HepG2 (cell line): ENCODE data around the gene ATM. TPM values are rescaled to one million over a fixed set of nuclear protein-coding genes. Genes with fewer than 3 reads are reported as not detected.
A peak's percentile ranks its signal among the peaks of the same experiment; 100 is the strongest.

Experiments used
- ATAC-seq: fragments of 200-7000 bp; cut with Tn5 transposase; 3 replicates; pipeline ENCODE4 v1.9.1; 2020; ENCODE audit warnings: mild to moderate bottlenecking, moderate library complexity
- BruUV-seq: library from RNA; stranded (reverse); fragments of 400-500 nt; replicated peaks from 2 replicates; lab custom pipeline; 2021; lab: Mats Ljungman, UMichigan
- CTCF ChIA-PET: fragments of 300-600 bp; formaldehyde crosslinking; extraction: SDS; loops from one replicate; lab custom pipeline; 2021; ENCODE audit warnings: low total read pairs, inconsistent platforms, low intra/inter-chr PET ratio; lab: Yijun Ruan, JAX
- POLR2A ChIA-PET: fragments of 350-600 bp; sonication (Branson Sonifier 250); formaldehyde crosslinking; loops from one replicate; lab custom pipeline; 2020; ENCODE audit warnings: antibody characterized with exemption, inconsistent platforms; lab: Yijun Ruan, JAX
- DNase-seq: peaks from one replicate; pipeline ENCODE4 v3.0.0-alpha.2; 2015; ENCODE audit warnings: low spot score
- FAIRE-seq: peaks from 3 replicates; lab custom pipeline; 2011; peaks lifted over from hg19 to GRCh38; lab: Jason Lieb, UNC
- H2AFZ ChIP-seq: one replicate; pipeline ENCODE4 v1.6.1; 2011; ENCODE audit warnings: low read length, inconsistent platforms
- H3K27ac ChIP-seq: fragments of 300-600 bp; 3 replicates; pipeline ENCODE4 v1.8.0; 2011; ENCODE audit warnings: mixed run types, mild to moderate bottlenecking, mixed read lengths, low read length, inconsistent platforms; ENCODE audit not compliant: insufficient read depth; ENCODE audit errors: extremely low read length
- H3K27me3 ChIP-seq, 2 experiments: fragments of 200-600 bp in 1 of 2; 2 replicates in 1 of 2; 3 replicates in 1 of 2; pipeline versions ENCODE4 v1.6.0 to v1.8.0; 2011; ENCODE audit warnings: low read length in 2 of 2, mild to moderate bottlenecking in 2 of 2, moderate library complexity in 2 of 2, inconsistent platforms in 1 of 2; ENCODE audit not compliant: insufficient read depth in 2 of 2, control insufficient read depth in 1 of 2
- H3K36me3 ChIP-seq, 2 experiments: fragments of 200-600 bp in 1 of 2; replicated peaks in 1 of 2; 2 replicates in 1 of 2; 3 replicates in 1 of 2; pipeline versions ENCODE4 v1.5.1 to v1.8.0; 2011; ENCODE audit warnings: low read length in 2 of 2, inconsistent platforms in 1 of 2; ENCODE audit not compliant: insufficient read depth in 2 of 2, control insufficient read depth in 1 of 2
- H3K4me1 ChIP-seq: 2 replicates; pipeline ENCODE4 v1.5.1; 2012; ENCODE audit warnings: low read length, inconsistent platforms; ENCODE audit not compliant: insufficient read depth
- H3K4me2 ChIP-seq: 2 replicates; pipeline ENCODE4 v1.6.0; 2011; ENCODE audit warnings: low read depth, low read length, inconsistent platforms
- H3K4me3 ChIP-seq, 3 experiments: fragments of 200-600 bp in 1 of 3; sonication (generic), shearing (Covaris generic) in 1 of 3; replicated peaks in 1 of 3; 2 replicates each; pipeline ENCODE4 v1.5.1; 2011 to 2016; ENCODE audit warnings: low read length in 3 of 3, inconsistent platforms in 2 of 3, low read depth in 2 of 3, mild to moderate bottlenecking in 2 of 3, control low read depth in 1 of 3, mixed read lengths in 1 of 3; ENCODE audit not compliant: insufficient read depth in 1 of 3
- H3K79me2 ChIP-seq: one replicate; pipeline ENCODE4 v1.6.1; 2011; ENCODE audit warnings: low read length, inconsistent platforms; ENCODE audit not compliant: insufficient read depth
- H3K9ac ChIP-seq: 2 replicates; pipeline ENCODE4 v1.6.0; 2011; ENCODE audit warnings: mild to moderate bottlenecking, low read depth, low read length, inconsistent platforms; ENCODE audit not compliant: insufficient read depth
- H3K9me3 ChIP-seq: 2 replicates; pipeline ENCODE4 v1.5.1; 2012; ENCODE audit warnings: mild to moderate bottlenecking, low read length
- H4K20me1 ChIP-seq: 2 replicates; pipeline ENCODE4 v1.6.0; 2011; ENCODE audit warnings: inconsistent platforms, mild to moderate bottlenecking, low read length, moderate library complexity; ENCODE audit not compliant: insufficient read depth
- ARID2 ChIP-seq: sonication (generic); formaldehyde crosslinking; IDR thresholded peaks from 2 replicates; pipeline ENCODE4 v1.8.1; 2022; ENCODE audit warnings: mild to moderate bottlenecking, missing genetic modification reagents, borderline replicate concordance
- CEBPB ChIP-seq: IDR thresholded peaks from 2 replicates; pipeline ENCODE4 v1.6.1; 2011; ENCODE audit warnings: low read depth, low read length, improper control_type of control experiment, borderline replicate concordance
- GFI1 ChIP-seq: sonication (generic); formaldehyde crosslinking; IDR thresholded peaks from 2 replicates; pipeline ENCODE4 v1.5.0; 2020; ENCODE audit warnings: missing genetic modification reagents, mild to moderate bottlenecking, borderline replicate concordance
- HNF4A ChIP-seq: sonication (generic); formaldehyde crosslinking; IDR thresholded peaks from 2 replicates; pipeline ENCODE4 v1.4.0; 2020; ENCODE audit warnings: missing genetic modification reagents
- NR2F1 ChIP-seq, 2 experiments: fragments of 450-650 bp in 1 of 2; formaldehyde crosslinking in 1 of 2; IDR thresholded peaks; 2 replicates each; pipeline versions ENCODE4 v1.5.0 to v1.6.1; 2016 to 2020; ENCODE audit warnings: mild to moderate bottlenecking in 1 of 2, missing compliant biosample characterization in 1 of 2, missing genetic modification reagents in 1 of 2, moderate library complexity in 1 of 2
- TRIM24 ChIP-seq: sonication (generic); formaldehyde crosslinking; IDR thresholded peaks from 2 replicates; pipeline ENCODE4 v1.8.0; 2022; ENCODE audit warnings: mild to moderate bottlenecking, missing genetic modification reagents
- ZBTB20 ChIP-seq: sonication (generic); formaldehyde crosslinking; IDR thresholded peaks from 2 replicates; pipeline ENCODE4 v1.8.1; 2023; ENCODE audit warnings: missing genetic modification reagents, low read depth, mild to moderate bottlenecking, borderline replicate concordance
- ZBTB21 ChIP-seq: sonication (generic); formaldehyde crosslinking; IDR thresholded peaks from 2 replicates; pipeline ENCODE4 v1.4.0; 2020; ENCODE audit warnings: missing genetic modification reagents
- ZFP41 ChIP-seq: sonication (generic); formaldehyde crosslinking; IDR thresholded peaks from 2 replicates; pipeline ENCODE4 v1.4.0; 2020; ENCODE audit warnings: mild to moderate bottlenecking, missing genetic modification reagents, borderline replicate concordance
- ZNF121 ChIP-seq: sonication (generic); formaldehyde crosslinking; IDR thresholded peaks from 2 replicates; pipeline ENCODE4 v1.5.0; 2020; ENCODE audit warnings: mild to moderate bottlenecking, missing genetic modification reagents
- ZNF552 ChIP-seq: sonication (generic); formaldehyde crosslinking; IDR thresholded peaks from 2 replicates; pipeline ENCODE4 v1.9.0; 2022; ENCODE audit warnings: missing genetic modification reagents, mild to moderate bottlenecking, borderline replicate concordance
- in situ Hi-C: cut with HindIII; loops from 2 replicates; pipeline ENCODE4 v1.10.0; 2017; ENCODE audit warnings: low pct_unique_long_range_greater_than_20kb; ENCODE audit not compliant: extremely low pct_ligation_motif_present
- intact Hi-C: fragments of 100-400 bp; cut with micrococcal nuclease; formaldehyde crosslinking; loops from one replicate; pipeline ENCODE4 v1.10.0; 2022; ENCODE audit not compliant: unreplicated experiment
- polyA plus RNA-seq, 8 experiments: library from polyadenylated mRNA; depleted of rRNA in 3 of 8; stranded (reverse) in 7 of 8; unstranded in 1 of 8; fragments of >200 nt; fragmentation: Illumina TruSeq in 4 of 8; extraction: Trizol in 4 of 8; gene quantifications; 2 replicates each; pipeline versions ENCODE4 v1.2.1 to v1.2.3, GENCODE V29; 2011 to 2016; ENCODE audit warnings: low read depth in 4 of 8, missing spikeins in 1 of 8, mixed read lengths in 1 of 8; ENCODE audit not compliant: insufficient read depth in 1 of 8
- total RNA-seq, 5 experiments: library from RNA; depleted of rRNA; stranded (reverse); fragments of >200 nt; fragmentation: Illumina TruSeq; extraction: Trizol; gene quantifications; 2 replicates each; pipeline ENCODE4 v1.2.3, GENCODE V29; 2016; ENCODE audit warnings: low read depth in 1 of 5
- TF ChIP-seq, protein P1 (sequence below): sonication (generic); IDR thresholded peaks from 2 replicates; pipeline ENCODE4 v1.6.1; 2016; ENCODE audit warnings: low read depth, borderline replicate concordance
- TF ChIP-seq, protein P2 (sequence below): sonication (generic); formaldehyde crosslinking; IDR thresholded peaks from 2 replicates; pipeline ENCODE4 v1.5.0; 2020; ENCODE audit warnings: mild to moderate bottlenecking, missing genetic modification reagents, moderate library complexity
- TF ChIP-seq, protein P3 (sequence below): sonication (generic); formaldehyde crosslinking; IDR thresholded peaks from 2 replicates; pipeline ENCODE4 v1.4.0; 2020; ENCODE audit warnings: missing genetic modification reagents
- TF ChIP-seq, protein P4 (sequence below): sonication (generic); formaldehyde crosslinking; IDR thresholded peaks from 2 replicates; pipeline ENCODE4 v1.5.0; 2020; ENCODE audit warnings: mild to moderate bottlenecking, missing genetic modification reagents
- TF ChIP-seq, protein P5 (sequence below): sonication (generic); formaldehyde crosslinking; conservative IDR thresholded peaks from 2 replicates; pipeline ENCODE4 v1.4.0; 2020; ENCODE audit warnings: missing genetic modification reagents

Gene ATM
- total and polyA plus RNA-seq, 2 of the 13 experiments (the other 11 are each of a cell fraction or from before 2014, with no cell fraction given): 40.0 to 71.6 TPM

DNA sequence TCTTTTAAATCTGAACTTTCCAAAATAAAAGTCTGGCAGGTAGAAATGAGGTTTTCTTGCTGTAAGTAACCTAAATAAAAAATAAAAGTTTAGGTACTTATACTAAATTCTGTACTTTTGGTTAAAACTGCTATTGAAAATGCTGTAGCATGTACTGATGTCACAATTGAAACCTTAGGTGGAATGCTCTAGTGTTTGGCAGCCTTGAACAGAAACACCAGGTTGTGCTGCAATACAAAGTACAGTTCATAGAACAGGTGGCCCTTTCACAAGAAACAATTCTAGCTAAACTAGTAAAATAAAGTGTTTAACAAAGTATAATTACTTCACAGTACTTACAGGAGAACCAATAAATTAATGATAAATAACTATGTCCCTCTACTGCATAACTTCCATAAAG, 25.5 kb upstream of the ATM start:
- Histone ChIP-seq H2AFZ (no peak overlapping the region), H3K27me3 (no peaks in the 10 kb centered on the region), H3K9me3 (no peaks in the 10 kb centered on the region), H3K4me1 (peaks cover 11% of the 10 kb centered on the region), H3K4me3 (no peak overlapping the region), H3K36me3 (peaks cover 6 to 36% of the 10 kb centered on the region in 2 experiments), H3K27ac (no peak overlapping the region), H4K20me1 (no peaks in the 10 kb centered on the region), H3K4me2 (no peak overlapping the region), H3K9ac (no peak overlapping the region), H3K79me2 (no peaks in the 10 kb centered on the region)
- ATAC-seq (peak; percentile 77), DNase-seq (peak; percentile 18), FAIRE-seq (peak; percentile 39)
- BruUV-seq: no TSS peak
- ChIA-PET POLR2A (interaction anchor here (1.0 to 1.1 kb wide), 2 partner anchors 25 to 36 kb away, joined by 4 read pairs; partner anchors contain the start of genes ATM and NPAT), CTCF (no interaction called here)
- intact Hi-C loops (no loop called here), in situ Hi-C loops (no loop called here)
- TF ChIP-seq ZNF121 (CRISPR knock-in tag) (no peak), GFI1 (CRISPR knock-in tag) (no peak), CEBPB (0 out of 2 replicates have a peak, but pooled peaks have one; percentile 36), ARID2 (no peak), NR2F1 (CRISPR knock-in tag; IDR thresholded peaks at IDR 0.05) (no peak), ZFP41 (CRISPR knock-in tag) (no peak), ZNF552 (no peak), ZBTB20 (no peak), HNF4A (CRISPR knock-in tag) (peak; percentile 61; the same call in 1 of the 2 replicates), ZBTB21 (CRISPR knock-in tag) (no peak), TRIM24 (CRISPR knock-in tag) (no peak)
- TF ChIP-seq, protein P1, sequence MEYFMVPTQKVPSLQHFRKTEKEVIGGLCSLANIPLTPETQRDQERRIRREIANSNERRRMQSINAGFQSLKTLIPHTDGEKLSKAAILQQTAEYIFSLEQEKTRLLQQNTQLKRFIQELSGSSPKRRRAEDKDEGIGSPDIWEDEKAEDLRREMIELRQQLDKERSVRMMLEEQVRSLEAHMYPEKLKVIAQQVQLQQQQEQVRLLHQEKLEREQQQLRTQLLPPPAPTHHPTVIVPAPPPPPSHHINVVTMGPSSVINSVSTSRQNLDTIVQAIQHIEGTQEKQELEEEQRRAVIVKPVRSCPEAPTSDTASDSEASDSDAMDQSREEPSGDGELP: no peak
- TF ChIP-seq, protein P2, sequence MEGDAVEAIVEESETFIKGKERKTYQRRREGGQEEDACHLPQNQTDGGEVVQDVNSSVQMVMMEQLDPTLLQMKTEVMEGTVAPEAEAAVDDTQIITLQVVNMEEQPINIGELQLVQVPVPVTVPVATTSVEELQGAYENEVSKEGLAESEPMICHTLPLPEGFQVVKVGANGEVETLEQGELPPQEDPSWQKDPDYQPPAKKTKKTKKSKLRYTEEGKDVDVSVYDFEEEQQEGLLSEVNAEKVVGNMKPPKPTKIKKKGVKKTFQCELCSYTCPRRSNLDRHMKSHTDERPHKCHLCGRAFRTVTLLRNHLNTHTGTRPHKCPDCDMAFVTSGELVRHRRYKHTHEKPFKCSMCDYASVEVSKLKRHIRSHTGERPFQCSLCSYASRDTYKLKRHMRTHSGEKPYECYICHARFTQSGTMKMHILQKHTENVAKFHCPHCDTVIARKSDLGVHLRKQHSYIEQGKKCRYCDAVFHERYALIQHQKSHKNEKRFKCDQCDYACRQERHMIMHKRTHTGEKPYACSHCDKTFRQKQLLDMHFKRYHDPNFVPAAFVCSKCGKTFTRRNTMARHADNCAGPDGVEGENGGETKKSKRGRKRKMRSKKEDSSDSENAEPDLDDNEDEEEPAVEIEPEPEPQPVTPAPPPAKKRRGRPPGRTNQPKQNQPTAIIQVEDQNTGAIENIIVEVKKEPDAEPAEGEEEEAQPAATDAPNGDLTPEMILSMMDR: peak; percentile 31
- TF ChIP-seq, protein P3, sequence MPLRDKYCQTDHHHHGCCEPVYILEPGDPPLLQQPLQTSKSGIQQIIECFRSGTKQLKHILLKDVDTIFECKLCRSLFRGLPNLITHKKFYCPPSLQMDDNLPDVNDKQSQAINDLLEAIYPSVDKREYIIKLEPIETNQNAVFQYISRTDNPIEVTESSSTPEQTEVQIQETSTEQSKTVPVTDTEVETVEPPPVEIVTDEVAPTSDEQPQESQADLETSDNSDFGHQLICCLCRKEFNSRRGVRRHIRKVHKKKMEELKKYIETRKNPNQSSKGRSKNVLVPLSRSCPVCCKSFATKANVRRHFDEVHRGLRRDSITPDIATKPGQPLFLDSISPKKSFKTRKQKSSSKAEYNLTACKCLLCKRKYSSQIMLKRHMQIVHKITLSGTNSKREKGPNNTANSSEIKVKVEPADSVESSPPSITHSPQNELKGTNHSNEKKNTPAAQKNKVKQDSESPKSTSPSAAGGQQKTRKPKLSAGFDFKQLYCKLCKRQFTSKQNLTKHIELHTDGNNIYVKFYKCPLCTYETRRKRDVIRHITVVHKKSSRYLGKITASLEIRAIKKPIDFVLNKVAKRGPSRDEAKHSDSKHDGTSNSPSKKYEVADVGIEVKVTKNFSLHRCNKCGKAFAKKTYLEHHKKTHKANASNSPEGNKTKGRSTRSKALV (CRISPR knock-in tag): no peak
- TF ChIP-seq, protein P4, sequence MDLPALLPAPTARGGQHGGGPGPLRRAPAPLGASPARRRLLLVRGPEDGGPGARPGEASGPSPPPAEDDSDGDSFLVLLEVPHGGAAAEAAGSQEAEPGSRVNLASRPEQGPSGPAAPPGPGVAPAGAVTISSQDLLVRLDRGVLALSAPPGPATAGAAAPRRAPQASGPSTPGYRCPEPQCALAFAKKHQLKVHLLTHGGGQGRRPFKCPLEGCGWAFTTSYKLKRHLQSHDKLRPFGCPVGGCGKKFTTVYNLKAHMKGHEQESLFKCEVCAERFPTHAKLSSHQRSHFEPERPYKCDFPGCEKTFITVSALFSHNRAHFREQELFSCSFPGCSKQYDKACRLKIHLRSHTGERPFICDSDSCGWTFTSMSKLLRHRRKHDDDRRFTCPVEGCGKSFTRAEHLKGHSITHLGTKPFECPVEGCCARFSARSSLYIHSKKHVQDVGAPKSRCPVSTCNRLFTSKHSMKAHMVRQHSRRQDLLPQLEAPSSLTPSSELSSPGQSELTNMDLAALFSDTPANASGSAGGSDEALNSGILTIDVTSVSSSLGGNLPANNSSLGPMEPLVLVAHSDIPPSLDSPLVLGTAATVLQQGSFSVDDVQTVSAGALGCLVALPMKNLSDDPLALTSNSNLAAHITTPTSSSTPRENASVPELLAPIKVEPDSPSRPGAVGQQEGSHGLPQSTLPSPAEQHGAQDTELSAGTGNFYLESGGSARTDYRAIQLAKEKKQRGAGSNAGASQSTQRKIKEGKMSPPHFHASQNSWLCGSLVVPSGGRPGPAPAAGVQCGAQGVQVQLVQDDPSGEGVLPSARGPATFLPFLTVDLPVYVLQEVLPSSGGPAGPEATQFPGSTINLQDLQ (CRISPR knock-in tag): no peak
- TF ChIP-seq, protein P5, sequence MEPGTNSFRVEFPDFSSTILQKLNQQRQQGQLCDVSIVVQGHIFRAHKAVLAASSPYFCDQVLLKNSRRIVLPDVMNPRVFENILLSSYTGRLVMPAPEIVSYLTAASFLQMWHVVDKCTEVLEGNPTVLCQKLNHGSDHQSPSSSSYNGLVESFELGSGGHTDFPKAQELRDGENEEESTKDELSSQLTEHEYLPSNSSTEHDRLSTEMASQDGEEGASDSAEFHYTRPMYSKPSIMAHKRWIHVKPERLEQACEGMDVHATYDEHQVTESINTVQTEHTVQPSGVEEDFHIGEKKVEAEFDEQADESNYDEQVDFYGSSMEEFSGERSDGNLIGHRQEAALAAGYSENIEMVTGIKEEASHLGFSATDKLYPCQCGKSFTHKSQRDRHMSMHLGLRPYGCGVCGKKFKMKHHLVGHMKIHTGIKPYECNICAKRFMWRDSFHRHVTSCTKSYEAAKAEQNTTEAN (CRISPR knock-in tag): no peak
